Neural cell (in vitro differentiated cells): Measurements from ENCODE around the gene JAK3. TPM values are rescaled to one million over a fixed set of nuclear protein-coding genes. Genes with fewer than 3 reads are reported as not detected.

Experiments used
- H2AFZ ChIP-seq: fragments of 200-600, 300-800 bp; sonication (generic), shearing (Covaris generic); 2 replicates; pipeline ENCODE4 v1.6.0; 2014; ENCODE audit warnings: low read depth, mild to moderate bottlenecking, antibody characterized with exemption, low read length, moderate library complexity
- H3F3A ChIP-seq: fragments of 200-600 bp; shearing (Covaris generic); 2 replicates; pipeline ENCODE4 v1.6.1; 2016; ENCODE audit warnings: mild to moderate bottlenecking, moderate library complexity, mixed read lengths, antibody characterized with exemption, low read length; ENCODE audit not compliant: insufficient read depth, poor library complexity, severe bottlenecking
- H3K27ac ChIP-seq: fragments of 200-600, 300-800 bp; sonication (generic), shearing (Covaris generic); 2 replicates; pipeline ENCODE4 v1.5.1; 2014; ENCODE audit warnings: mild to moderate bottlenecking, low read length, moderate library complexity
- H3K27me3 ChIP-seq: fragments of 300-800, 200-600 bp; sonication (generic), shearing (Covaris generic); 2 replicates; pipeline ENCODE4 v1.6.0; 2014; ENCODE audit warnings: mild to moderate bottlenecking, low read depth, low read length, moderate library complexity; ENCODE audit not compliant: insufficient read depth
- H3K36me3 ChIP-seq: fragments of 300-800, 200-600 bp; sonication (generic), shearing (Covaris generic); 2 replicates; pipeline ENCODE4 v1.5.1; 2014; ENCODE audit warnings: mild to moderate bottlenecking, antibody characterized with exemption, low read length, moderate library complexity; ENCODE audit not compliant: insufficient read depth
- H3K4me2 ChIP-seq: fragments of 300-800, 200-600 bp; sonication (generic), shearing (Covaris generic); 2 replicates; pipeline ENCODE4 v1.6.0; 2014; ENCODE audit warnings: mild to moderate bottlenecking, low read length
- H3K4me3 ChIP-seq: fragments of 300-800, 200-600 bp; sonication (generic), shearing (Covaris generic); 2 replicates; pipeline ENCODE4 v1.5.1; 2014; ENCODE audit warnings: mild to moderate bottlenecking, low read length, moderate library complexity
- H3K79me2 ChIP-seq: fragments of 200-600 bp; shearing (Covaris generic); replicated peaks from 2 replicates; pipeline ENCODE4 v1.6.0; 2014; ENCODE audit warnings: mild to moderate bottlenecking, low read length, moderate library complexity; ENCODE audit not compliant: insufficient read depth
- H3K9ac ChIP-seq: fragments of 300-800, 200-600 bp; sonication (generic), shearing (Covaris generic); 2 replicates; pipeline ENCODE4 v1.6.1; 2016; ENCODE audit warnings: mild to moderate bottlenecking, low read length, mixed read lengths
- H3K9me2 ChIP-seq: fragments of 200-600 bp; shearing (Covaris generic); 2 replicates; pipeline ENCODE4 v1.6.1; 2016; ENCODE audit warnings: mild to moderate bottlenecking, low read length, mixed read lengths; ENCODE audit not compliant: insufficient read depth
- H3K9me3 ChIP-seq: fragments of 200-600, 300-800 bp; sonication (generic), shearing (Covaris generic); 2 replicates; pipeline ENCODE4 v1.6.1; 2016; ENCODE audit warnings: mild to moderate bottlenecking, mixed run types, low read length, moderate library complexity, mixed read lengths
- H4K20me1 ChIP-seq: fragments of 200-600 bp; shearing (Covaris generic); 2 replicates; pipeline ENCODE4 v1.6.1; 2016; ENCODE audit warnings: mild to moderate bottlenecking, mixed run types; ENCODE audit not compliant: insufficient read depth
- CTCF ChIP-seq: fragments of 450-650 bp; IDR thresholded peaks from 2 replicates; pipeline ENCODE4 v1.5.1; 2014; ENCODE audit warnings: antibody characterized with exemption, mild to moderate bottlenecking, moderate library complexity; ENCODE audit not compliant: poor library complexity, severe bottlenecking
- EP300 ChIP-seq: fragments of 450-650 bp; conservative IDR thresholded peaks from 2 replicates; pipeline ENCODE4 v1.6.1; 2014; ENCODE audit warnings: antibody characterized with exemption, mild to moderate bottlenecking, moderate library complexity; ENCODE audit not compliant: poor library complexity, severe bottlenecking
- EZH2 ChIP-seq: fragments of 200-600, 300-800 bp; shearing (Covaris generic), sonication (generic); IDR thresholded peaks from 2 replicates; pipeline ENCODE4 v1.6.1; 2014; ENCODE audit warnings: antibody characterized with exemption, low read length, borderline replicate concordance, mild to moderate bottlenecking; ENCODE audit not compliant: insufficient read depth, poor library complexity, severe bottlenecking
- MXI1 ChIP-seq: fragments of 450-650 bp; conservative IDR thresholded peaks from 2 replicates; pipeline ENCODE4 v1.6.1; 2014; ENCODE audit warnings: antibody characterized with exemption, mild to moderate bottlenecking; ENCODE audit not compliant: poor library complexity, severe bottlenecking
- POLR2AphosphoS5 ChIP-seq: IDR thresholded peaks from 2 replicates; pipeline ENCODE4 v1.6.1; 2012
- RAD21 ChIP-seq: fragments of 450-650 bp; conservative IDR thresholded peaks from 2 replicates; pipeline ENCODE4 v1.6.1; 2014; ENCODE audit warnings: antibody characterized with exemption, mild to moderate bottlenecking, moderate library complexity
- REST ChIP-seq: IDR thresholded peaks from 2 replicates; pipeline ENCODE4 v1.6.1; 2012; ENCODE audit warnings: borderline replicate concordance
- SMC3 ChIP-seq: fragments of 450-650 bp; conservative IDR thresholded peaks from 2 replicates; pipeline ENCODE4 v1.6.1; 2014; ENCODE audit warnings: antibody characterized with exemption, mild to moderate bottlenecking, moderate library complexity; ENCODE audit not compliant: poor library complexity
- TAF1 ChIP-seq: IDR thresholded peaks from 2 replicates; pipeline ENCODE4 v1.6.1; 2012; ENCODE audit warnings: low read depth
- polyA minus RNA-seq: library from RNA; depleted of rRNA, polyadenylated mRNA; stranded (reverse); fragments of >200 nt; gene quantifications from 2 replicates; pipeline ENCODE4 v1.2.3, GENCODE V29; 2014
- polyA plus RNA-seq: library from polyadenylated mRNA; depleted of rRNA; stranded (reverse); fragments of >200 nt; gene quantifications from 2 replicates; pipeline ENCODE4 v1.2.3, GENCODE V29; 2014

JAK3 gene
- polyA plus RNA-seq (0.04 and 0.11 TPM in 2 replicates), polyA minus RNA-seq (0.12 and 0.24 TPM in 2 replicates)

- no peaks in the 10 kb centered on the region for H3K9me3 ChIP-seq
- H3K9me2 ChIP-seq, result no peaks in the 10 kb centered on the region
- H3K27ac ChIP-seq, result no peak within 1 kb of the TSS
- H3K4me3 ChIP-seq, result peak within 1 kb of the TSS; percentile 48
- TF ChIP-seq POLR2AphosphoS5 (no peak), TAF1 (no peak), EZH2 (no peak), EP300 (no peak), RAD21 (no peak), CTCF (no peak), SMC3 (no peak), REST (no peak), MXI1 (no peak)
- no peaks in the 10 kb centered on the region for H3K27me3 ChIP-seq
- H3K9ac ChIP-seq, result peak within 1 kb of the TSS; percentile 48
- H3K36me3 ChIP-seq, result no peaks in the 10 kb centered on the region
- no peaks in the 10 kb centered on the region for H3F3A ChIP-seq
- no peak within 1 kb of the TSS for H3K4me2 ChIP-seq
- no peak within 1 kb of the TSS for H2AFZ ChIP-seq
- H3K79me2 ChIP-seq, result no peaks in the 10 kb centered on the region
- H4K20me1 ChIP-seq, result no peaks in the 10 kb centered on the region
Observed at GRCh38 chr19:17847538-17848366, at the start of gene JAK3. TSS of gene JAK3 (minus strand) at chr19:17847982. CDS start at chr19:17844417, 3,565 bp downstream.

- no peaks in the 10 kb centered on the region for H3K79me2 ChIP-seq
Observed at GRCh38 chr19:17893766-17894165, 46.0 kb upstream of the JAK3 start.

More at GRCh38 chr19:17893766-17894165, 46.0 kb upstream of the JAK3 start:
- no peaks in the 10 kb centered on the region for H4K20me1 ChIP-seq
- H3K4me3 ChIP-seq, result no peak overlapping the region
- H3K9me3 ChIP-seq, result no peaks in the 10 kb centered on the region
- H3K27me3 ChIP-seq, result peaks cover 13% of the 10 kb centered on the region
- no peak for TF ChIP-seq POLR2AphosphoS5
- no peak for TF ChIP-seq MXI1
- TF ChIP-seq SMC3, result no peak
- no peak for TF ChIP-seq CTCF
- no peak for TF ChIP-seq RAD21
- TF ChIP-seq TAF1, result no peak
- TF ChIP-seq REST, result no peak
- no peak for TF ChIP-seq EZH2
- no peak for TF ChIP-seq EP300
- H2AFZ ChIP-seq, result no peak overlapping the region
- H3K27ac ChIP-seq, result no peak overlapping the region
- no peaks in the 10 kb centered on the region for H3F3A ChIP-seq
- no peaks in the 10 kb centered on the region for H3K36me3 ChIP-seq
- no peak overlapping the region for H3K9ac ChIP-seq
- no peak overlapping the region for H3K4me2 ChIP-seq
- H3K9me2 ChIP-seq, result no peaks in the 10 kb centered on the region
